GM12873 (cell line): Measurements from ENCODE around the gene CIB4.

Experiments used
- TF ChIP-seq, protein P1 (sequence below): IDR thresholded peaks from 2 replicates; pipeline ENCODE4 v1.5.1; 2012; ENCODE audit warnings: low read depth, mild to moderate bottlenecking, moderate library complexity, low read length, control low read depth; ENCODE audit not compliant: insufficient read depth; ENCODE audit errors: missing control alignments

CIB4 gene

DNA sequence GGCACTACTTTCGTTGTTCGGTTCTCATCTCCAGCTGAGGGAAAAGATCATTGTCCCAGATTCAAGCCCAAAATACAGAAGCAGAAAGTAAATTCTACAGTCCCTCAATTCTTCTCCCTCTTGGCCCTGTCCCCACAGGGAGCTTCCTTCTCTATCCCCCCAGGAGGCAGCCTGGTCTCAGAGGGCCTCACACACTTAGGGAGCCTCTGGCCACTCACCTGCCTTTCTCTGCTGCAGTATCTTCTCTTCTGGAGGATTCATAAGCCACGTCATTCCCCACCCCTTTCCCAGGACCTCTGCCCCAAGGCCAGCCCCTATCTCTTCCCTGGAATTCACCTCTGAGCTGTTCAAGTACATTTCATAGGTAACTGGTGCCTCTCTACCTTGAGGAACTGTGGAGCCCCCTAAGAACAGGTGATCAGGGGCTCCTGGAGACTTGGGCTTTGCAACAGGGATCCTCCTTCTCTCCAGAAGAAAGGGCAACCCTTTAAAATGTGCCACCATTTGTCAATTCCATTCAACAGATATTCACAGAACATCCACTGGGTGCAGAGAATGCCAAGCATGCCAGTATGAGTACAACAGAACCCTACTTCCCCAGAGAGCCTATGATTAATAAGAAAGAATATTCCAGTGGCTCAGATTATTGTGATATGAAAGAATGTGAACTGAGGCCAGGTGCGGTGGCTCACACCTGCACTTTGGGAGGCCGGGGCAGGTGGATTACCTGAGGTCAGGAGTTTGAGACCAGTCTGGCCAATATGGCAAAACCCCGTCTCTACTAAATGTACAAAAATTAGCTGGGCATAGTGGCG, 72.9 kb downstream of the CIB4 start:
- TF ChIP-seq, protein P1, sequence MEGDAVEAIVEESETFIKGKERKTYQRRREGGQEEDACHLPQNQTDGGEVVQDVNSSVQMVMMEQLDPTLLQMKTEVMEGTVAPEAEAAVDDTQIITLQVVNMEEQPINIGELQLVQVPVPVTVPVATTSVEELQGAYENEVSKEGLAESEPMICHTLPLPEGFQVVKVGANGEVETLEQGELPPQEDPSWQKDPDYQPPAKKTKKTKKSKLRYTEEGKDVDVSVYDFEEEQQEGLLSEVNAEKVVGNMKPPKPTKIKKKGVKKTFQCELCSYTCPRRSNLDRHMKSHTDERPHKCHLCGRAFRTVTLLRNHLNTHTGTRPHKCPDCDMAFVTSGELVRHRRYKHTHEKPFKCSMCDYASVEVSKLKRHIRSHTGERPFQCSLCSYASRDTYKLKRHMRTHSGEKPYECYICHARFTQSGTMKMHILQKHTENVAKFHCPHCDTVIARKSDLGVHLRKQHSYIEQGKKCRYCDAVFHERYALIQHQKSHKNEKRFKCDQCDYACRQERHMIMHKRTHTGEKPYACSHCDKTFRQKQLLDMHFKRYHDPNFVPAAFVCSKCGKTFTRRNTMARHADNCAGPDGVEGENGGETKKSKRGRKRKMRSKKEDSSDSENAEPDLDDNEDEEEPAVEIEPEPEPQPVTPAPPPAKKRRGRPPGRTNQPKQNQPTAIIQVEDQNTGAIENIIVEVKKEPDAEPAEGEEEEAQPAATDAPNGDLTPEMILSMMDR: no peak

DNA sequence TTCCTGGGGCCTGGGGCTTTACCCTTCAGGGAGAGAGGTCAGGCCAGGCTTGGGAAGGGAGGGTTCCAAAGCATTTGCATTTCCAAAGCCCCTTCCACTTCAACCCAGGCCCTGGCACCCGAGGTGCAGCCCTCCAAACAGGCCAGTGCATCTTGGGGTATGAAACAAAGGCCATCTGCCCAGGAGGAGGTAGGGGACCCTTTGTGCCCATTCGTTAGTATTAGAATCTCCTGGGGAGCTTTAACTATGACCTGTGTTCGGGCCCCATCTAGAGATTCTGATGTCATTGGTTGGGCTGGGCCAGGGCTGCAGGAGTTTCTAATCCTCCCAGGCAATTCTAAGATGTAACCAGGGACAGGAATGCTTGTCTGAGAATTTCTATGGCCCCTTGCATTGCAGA, 73.6 kb downstream of the CIB4 start:
- TF ChIP-seq, protein P1: no peak

DNA sequence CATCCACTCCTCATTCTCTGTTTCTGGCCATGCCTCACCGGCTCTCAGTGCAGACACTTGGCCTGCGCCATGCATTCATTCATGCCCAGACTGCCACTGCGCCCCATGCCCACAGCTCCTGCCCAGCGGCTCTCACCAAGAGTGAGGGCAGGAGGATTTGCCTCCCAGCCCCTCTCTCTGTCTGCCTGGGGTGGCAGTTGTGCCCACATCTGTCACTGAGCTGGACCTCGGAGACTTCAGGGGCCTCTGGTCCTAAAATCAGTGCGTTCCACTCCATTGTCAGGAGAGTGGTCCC, 75.1 kb downstream of the CIB4 start:
- TF ChIP-seq, protein P1: no peak

DNA sequence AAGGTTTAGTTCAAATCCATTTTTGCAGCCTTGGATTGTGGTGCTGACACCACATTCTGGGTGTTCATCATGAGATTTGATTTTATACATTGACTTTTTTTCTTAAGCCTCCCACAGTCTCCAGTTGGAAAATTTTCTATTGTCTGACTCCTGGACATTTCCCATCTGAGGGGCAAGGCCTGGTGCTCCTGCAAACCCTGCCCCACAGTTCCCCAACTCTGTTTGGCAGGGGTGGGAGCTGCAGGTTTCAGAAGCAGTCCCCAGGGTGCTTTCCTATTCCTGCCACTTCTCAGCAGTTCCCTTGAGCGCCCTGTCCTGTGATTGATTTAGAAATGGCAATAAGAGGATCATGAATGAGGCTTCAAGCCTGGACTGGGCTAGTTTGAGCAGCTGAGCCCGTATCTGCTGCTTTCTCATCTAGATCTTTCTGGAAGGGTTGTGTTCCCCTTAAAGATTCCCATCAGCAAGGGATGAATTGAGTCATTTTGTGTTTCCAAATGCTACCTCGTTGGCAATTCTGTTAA, 77.0 kb downstream of the CIB4 start:
- TF ChIP-seq, protein P1: no peak

DNA sequence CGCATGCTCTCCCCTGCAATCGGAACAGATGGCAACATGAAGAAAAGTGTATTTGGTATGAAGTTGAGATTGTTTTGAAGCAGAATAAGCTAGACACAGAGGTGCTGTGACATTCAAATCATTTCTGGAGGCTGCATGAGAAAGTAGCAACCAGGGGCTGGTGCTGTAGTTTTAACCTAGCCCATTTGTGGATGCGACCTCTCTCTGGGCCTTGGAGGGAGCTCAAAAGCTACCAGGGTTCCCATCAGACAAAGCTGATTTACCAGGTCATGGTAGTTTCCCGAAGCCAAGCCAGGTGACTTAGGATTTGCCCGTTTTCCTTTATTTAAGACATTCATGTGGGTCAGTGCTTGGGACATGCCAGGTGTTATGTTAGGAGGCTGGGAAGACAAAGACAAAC, 77.5 kb downstream of the CIB4 start:
- TF ChIP-seq, protein P1: no peak

DNA sequence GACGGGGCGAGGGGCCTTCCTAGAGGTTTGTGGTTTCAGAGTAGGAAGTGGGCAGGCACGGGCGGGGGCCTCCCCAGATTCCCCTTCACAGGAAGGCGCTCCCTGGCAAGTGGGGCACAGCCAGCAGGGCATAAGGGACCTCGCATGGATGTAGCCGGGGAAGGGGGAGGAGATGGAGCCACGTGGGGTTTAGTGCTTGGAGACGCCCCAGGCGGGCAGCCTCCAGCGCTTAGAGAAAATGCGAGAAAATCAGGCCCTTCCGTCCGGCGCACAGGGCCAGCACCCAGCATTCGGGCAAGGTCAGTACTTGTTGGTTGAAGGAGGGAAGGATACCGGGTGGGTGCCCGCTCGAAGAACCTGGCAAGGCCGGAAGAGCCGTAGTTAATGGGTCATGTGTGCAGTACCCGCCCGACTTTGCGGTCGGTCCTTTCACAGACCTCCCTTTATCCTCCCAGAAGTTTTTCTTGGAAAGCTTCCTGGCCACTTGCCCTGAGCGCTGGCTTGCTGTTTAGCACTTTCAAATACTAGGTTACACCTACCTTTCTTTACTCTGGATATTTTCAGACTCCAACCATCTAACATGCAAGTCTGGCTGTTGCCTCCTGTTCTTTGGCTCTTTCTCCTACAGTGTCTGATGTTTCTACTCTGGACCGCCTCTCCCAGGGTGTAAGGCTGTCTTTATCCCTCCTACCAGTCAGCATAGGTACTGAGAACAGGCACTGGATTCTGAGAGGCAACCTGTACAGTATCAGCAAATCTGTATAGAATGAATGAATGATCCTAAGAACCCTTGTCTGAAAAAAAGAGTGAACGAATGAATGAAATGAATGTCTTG, 78.1 kb downstream of the CIB4 start:
- TF ChIP-seq, protein P1: no peak
